ENCODE measurements around the gene SLBP. TPM values are rescaled to one million over a fixed set of nuclear protein-coding genes. Genes with fewer than 3 reads are reported as not detected.

Gene SLBP
- total and polyA plus RNA-seq, 10 donors, result 24.0 to 52.0 (median 34.7) TPM

GRCh38 chr4:1714303-1715001 is 2.3 kb upstream of the SLBP start:
- Histone ChIP-seq H3K27me3 (replicated peaks in 1 of 7) (no peaks in the 10 kb centered on the region), H3K9me3 (no peaks in the 10 kb centered on the region), H3K4me1 (peaks cover 48 to 90% (median 86%) of the 10 kb centered on the region in 6 donors), H3K36me3 (peaks cover 0 to 45% (median 17%) of the 10 kb centered on the region in 6 donors), H3K4me3 (peak overlapping the region in 4 of 8 donors; percentile 78 to 87 (median 82)), H3K27ac (peak overlapping the region in 7 of 8 donors; percentile 12 to 100 (median 99))
- DNase-seq, result peak; percentile 38
- TF ChIP-seq POLR2A (IDR thresholded peaks at IDR 0.05) (no peak), POLR2AphosphoS5 (IDR thresholded peaks at IDR 0.05) (no peak), CTCF (IDR thresholded peaks at IDR 0.05 in 8 of 11, conservative IDR thresholded peaks at IDR 0.05 in 3 of 11) (no peak)
- WGBS, 5 donors, result 40 to 68% (median 64%) methylated on average over 9 of the region's 9 CpGs
- intact Hi-C loops (cut with DNase I; ENCODE audit: low total_unique reads), result no loop called here

GRCh38 chr4:1713003-1713851 is 1.1 kb upstream of the SLBP start:
- 10 to 19% (median 15%) methylated on average over 30 to 35 of the region's 35 CpGs for WGBS, 5 donors
- peak overlapping the region; percentile 66 to 87 (median 82) for H3K4me3 ChIP-seq
- DNase-seq, result no peak
- H3K36me3 ChIP-seq, result peaks cover 0 to 40% (median 16%) of the 10 kb centered on the region in 6 donors
- no peaks in the 10 kb centered on the region for H3K27me3 ChIP-seq (replicated peaks in 1 of 7)
- intact Hi-C loops (cut with DNase I; ENCODE audit: low total_unique reads), result no loop called here
- peak overlapping the region; percentile 97 to 100 (median 99) for H3K27ac ChIP-seq
- H3K4me1 ChIP-seq, result peaks cover 45 to 90% (median 86%) of the 10 kb centered on the region in 6 donors
- H3K9me3 ChIP-seq, result no peaks in the 10 kb centered on the region
- TF ChIP-seq CTCF (IDR thresholded peaks at IDR 0.05 in 8 of 11, conservative IDR thresholded peaks at IDR 0.05 in 3 of 11), result peak in 1 of 11 experiments; percentile 22
- no peak for TF ChIP-seq POLR2AphosphoS5 (IDR thresholded peaks at IDR 0.05)

GRCh38 chr4:1711571-1712215 is 426 bp downstream of the SLBP start:
- H3K27me3 ChIP-seq (replicated peaks in 1 of 7), result no peaks in the 10 kb centered on the region
- no peaks in the 10 kb centered on the region for H3K9me3 ChIP-seq
- WGBS, 5 donors, result 0 to 2% (median 1%) methylated on average over 7 to 85 of the region's 85 CpGs
- H3K36me3 ChIP-seq, result peaks cover 0 to 26% (median 2%) of the 10 kb centered on the region in 6 donors
- peak; percentile 17 to 48 (median 20) for TF ChIP-seq POLR2AphosphoS5 (IDR thresholded peaks at IDR 0.05)
- TF ChIP-seq POLR2A (IDR thresholded peaks at IDR 0.05), result no peak
- H3K4me3 ChIP-seq, result peak overlapping the region; percentile 66 to 87 (median 82)
- peaks cover 43 to 85% (median 73%) of the 10 kb centered on the region in 6 donors for H3K4me1 ChIP-seq
- peak overlapping the region; percentile 97 to 100 (median 99) for H3K27ac ChIP-seq
- no peak for DNase-seq
- intact Hi-C loops (cut with DNase I; ENCODE audit: low total_unique reads), result no loop called here

- Histone ChIP-seq H3K4me3 (peak overlapping the region; percentile 66 to 87 (median 82)), H3K4me1 (peaks cover 43 to 79% (median 68%) of the 10 kb centered on the region in 6 donors), H3K27ac (peak overlapping the region; percentile 97 to 100 (median 99)), H3K27me3 (replicated peaks in 1 of 7) (no peaks in the 10 kb centered on the region), H3K36me3 (peaks cover 0 to 26% (median 3%) of the 10 kb centered on the region in 6 donors), H3K9me3 (no peaks in the 10 kb centered on the region)
- no peak for DNase-seq
- 11 to 18% (median 14%) methylated on average over 22 of the region's 22 CpGs for WGBS, 5 donors
- intact Hi-C loops (cut with DNase I; ENCODE audit: low total_unique reads), result no loop called here
- TF ChIP-seq POLR2AphosphoS5 (IDR thresholded peaks at IDR 0.05) (no peak), POLR2A (IDR thresholded peaks at IDR 0.05) (no peak), CTCF (IDR thresholded peaks at IDR 0.05 in 8 of 11, conservative IDR thresholded peaks at IDR 0.05 in 3 of 11) (no peak)
Observed at GRCh38 chr4:1711055-1711570, 1.0 kb downstream of the SLBP start.

Data from spleen (tissue), 11 donors.